WERI-Rb-1 (cell line): ENCODE results near the gene OR2W1.

ENCODE experiments used
- DNase-seq: peaks from one replicate; pipeline ENCODE4 v3.0.0-alpha.2; 2020
- H3K27ac ChIP-seq: fragments of 250-450 bp; sonication (Bioruptor Pico); 2 replicates; pipeline ENCODE4 v1.5.1; 2020; ENCODE audit warnings: mild to moderate bottlenecking, moderate library complexity
- H3K27me3 ChIP-seq: fragments of 250-450 bp; sonication (Bioruptor Pico); 2 replicates; pipeline ENCODE4 v1.5.1; 2021; ENCODE audit warnings: mild to moderate bottlenecking, low read depth, moderate library complexity; ENCODE audit not compliant: insufficient read depth, severe bottlenecking
- H3K36me3 ChIP-seq: fragments of 250-450 bp; sonication (Bioruptor Pico); 2 replicates; pipeline ENCODE4 v1.5.1; 2020; ENCODE audit warnings: mild to moderate bottlenecking, moderate library complexity
- H3K4me3 ChIP-seq: 2 replicates; pipeline ENCODE4 v1.5.1; 2011; ENCODE audit warnings: low read depth, mild to moderate bottlenecking, control low read depth, low read length
- H3K9me3 ChIP-seq: fragments of 250-450 bp; sonication (Bioruptor Pico); 2 replicates; pipeline ENCODE4 v1.5.1; 2021; ENCODE audit warnings: mild to moderate bottlenecking, moderate library complexity; ENCODE audit not compliant: severe bottlenecking
- CTCF ChIP-seq: IDR thresholded peaks from 2 replicates; pipeline ENCODE4 v1.5.1; 2011; ENCODE audit warnings: low read depth, mild to moderate bottlenecking, control low read depth, inconsistent platforms, low read length

OR2W1 gene

GRCh38 chr6:29021434-29021833, 23.5 kb downstream of the OR2W1 start:
- no peaks in the 10 kb centered on the region for H3K36me3 ChIP-seq
- H3K9me3 ChIP-seq = peaks cover 6% of the 10 kb centered on the region
- no peak overlapping the region for H3K4me3 ChIP-seq
- DNase-seq = no peak
- peaks cover 76% of the 10 kb centered on the region for H3K27me3 ChIP-seq
- TF ChIP-seq CTCF = no peak
- H3K27ac ChIP-seq = no peak overlapping the region

- H3K9me3 ChIP-seq = peaks cover 14% of the 10 kb centered on the region
- no peak for TF ChIP-seq CTCF
Measured at GRCh38 chr6:29019629-29020028, 25.3 kb downstream of the OR2W1 start.

GRCh38 chr6:29017428-29017802, 27.6 kb downstream of the OR2W1 start:
- DNase-seq = no peak
- Histone ChIP-seq H3K4me3 (no peak overlapping the region), H3K9me3 (peaks cover 14% of the 10 kb centered on the region), H3K36me3 (no peaks in the 10 kb centered on the region), H3K27ac (no peak overlapping the region), H3K27me3 (peaks cover 39% of the 10 kb centered on the region)
- TF ChIP-seq CTCF = no peak

More at GRCh38 chr6:29019629-29020028, 25.3 kb downstream of the OR2W1 start:
- Histone ChIP-seq H3K36me3 (no peaks in the 10 kb centered on the region), H3K27ac (no peak overlapping the region), H3K4me3 (no peak overlapping the region), H3K27me3 (peaks cover 61% of the 10 kb centered on the region)
- no peak for DNase-seq

- Histone ChIP-seq H3K27me3 (peaks cover 33% of the 10 kb centered on the region), H3K27ac (peak overlapping the region; percentile 28), H3K9me3 (peaks cover 11% of the 10 kb centered on the region), H3K4me3 (peak overlapping the region; percentile 47), H3K36me3 (no peaks in the 10 kb centered on the region)
- DNase-seq = peak; percentile 93
- TF ChIP-seq CTCF = peak; percentile 94
Measured at GRCh38 chr6:29016559-29017427, 28.2 kb downstream of the OR2W1 start.

- H3K27me3 ChIP-seq = peaks cover 18% of the 10 kb centered on the region
- TF ChIP-seq CTCF = peak; percentile 34; the same call in 1 of the 2 replicates
- no peak overlapping the region for H3K27ac ChIP-seq
- peak; percentile 21 for DNase-seq
- no peak overlapping the region for H3K4me3 ChIP-seq
- peaks cover 8% of the 10 kb centered on the region for H3K9me3 ChIP-seq
- no peaks in the 10 kb centered on the region for H3K36me3 ChIP-seq
Measured at GRCh38 chr6:29014729-29015608, 30.0 kb downstream of the OR2W1 start.
